ENCODE measurements around the gene CEP126.
A peak's percentile ranks its signal among the peaks of the same experiment; 100 is the strongest.

Gene CEP126, protein sequence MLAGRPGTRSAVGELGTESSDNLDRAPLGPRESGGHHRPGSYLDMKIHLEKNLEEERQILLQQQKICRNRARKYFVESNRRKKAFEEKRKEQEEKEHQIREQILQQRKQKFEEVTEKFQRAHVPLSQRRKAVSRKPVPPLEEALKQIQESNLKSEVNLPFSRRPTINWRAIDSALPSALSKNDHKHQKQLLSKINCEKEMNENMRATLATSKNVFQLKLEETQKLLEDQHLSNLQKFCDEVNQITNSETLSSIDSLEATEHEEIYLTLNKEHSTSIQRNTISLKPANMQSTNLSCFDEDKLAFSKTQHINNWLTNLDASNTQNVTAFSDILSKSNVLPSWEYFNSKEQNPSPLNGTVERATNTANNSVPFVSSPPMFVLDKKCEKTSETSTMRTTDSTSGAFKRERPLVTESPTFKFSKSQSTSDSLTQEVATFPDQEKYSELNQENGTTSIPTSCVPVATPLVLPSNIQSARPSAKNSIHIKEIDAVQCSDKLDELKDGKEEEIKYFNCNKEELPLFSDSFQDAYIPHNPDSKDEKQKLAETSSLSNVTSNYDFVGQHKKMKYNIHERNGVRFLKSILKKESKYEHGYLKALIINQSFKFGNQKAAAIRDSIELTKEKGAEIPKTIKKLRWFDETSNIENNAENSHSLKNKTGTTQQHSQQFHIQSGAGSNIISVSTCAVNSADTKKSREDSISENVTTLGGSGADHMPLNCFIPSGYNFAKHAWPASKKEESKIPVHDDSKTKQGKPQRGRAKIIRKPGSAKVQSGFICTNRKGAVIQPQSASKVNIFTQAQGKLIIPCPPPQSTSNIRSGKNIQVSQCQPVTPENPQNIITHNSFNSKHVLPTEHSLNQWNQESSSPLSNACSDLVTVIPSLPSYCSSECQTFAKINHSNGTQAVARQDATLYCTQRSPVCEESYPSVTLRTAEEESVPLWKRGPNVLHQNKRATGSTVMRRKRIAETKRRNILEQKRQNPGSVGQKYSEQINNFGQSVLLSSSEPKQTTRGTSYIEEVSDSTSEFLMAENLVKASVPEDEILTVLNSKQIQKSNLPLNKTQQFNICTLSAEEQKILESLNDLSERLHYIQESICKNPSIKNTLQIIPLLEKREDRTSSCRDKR

GRCh38 chr11:101914738-101915426 is at the start of gene CEP126:
CEP126 (plus strand) TSS chr11:101915010; CDS start chr11:101915285, 275 bp downstream.
- Mint-ChIP-seq H3K27me3 (peaks cover 8% of the 10 kb centered on the region), H3K36me3 (peaks cover 3% of the 10 kb centered on the region), H3K4me3 (peak within 1 kb of the TSS; percentile 93)

DNA sequence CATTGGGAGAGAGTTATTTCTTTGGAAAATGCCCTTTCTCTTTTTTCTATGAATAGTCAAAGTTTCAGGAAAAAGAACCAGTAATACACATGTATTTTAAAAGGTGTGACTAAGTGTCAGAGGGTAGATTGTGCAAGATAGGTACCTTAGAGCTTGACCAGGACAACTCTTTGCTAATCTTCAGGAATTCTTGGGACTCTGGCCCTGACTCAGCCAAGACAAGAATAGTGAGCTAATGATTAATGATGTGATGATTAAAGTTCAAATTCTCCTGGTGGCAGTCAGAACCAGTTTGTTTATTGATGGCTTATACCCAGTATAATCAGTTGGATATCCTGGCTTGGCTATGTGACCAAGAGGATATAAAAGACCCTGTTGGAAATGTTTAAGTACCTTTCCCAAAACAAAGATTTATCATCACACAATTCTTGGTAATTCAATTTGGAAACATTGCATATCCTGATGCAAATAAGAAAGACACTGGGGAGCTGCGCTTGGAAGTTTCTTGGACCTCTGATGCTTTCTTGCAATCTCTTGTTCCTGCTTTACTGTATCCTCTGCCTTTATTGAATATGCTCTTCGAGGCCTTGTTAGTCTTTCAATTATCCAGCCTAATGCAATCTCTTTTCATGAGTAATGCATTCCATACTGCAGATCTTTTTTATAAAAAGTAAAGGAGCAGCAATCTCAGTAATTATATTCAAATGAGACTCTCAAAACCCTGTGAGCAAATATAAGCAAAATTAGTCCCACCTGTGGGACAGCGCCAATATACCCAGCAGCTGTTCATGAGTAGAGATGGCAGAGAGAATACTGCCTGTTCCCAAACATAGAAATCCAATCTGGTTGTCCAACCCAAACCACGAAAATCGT is 48.0 kb upstream of the CEP126 start:
- H3K9me3 Mint-ChIP-seq (ENCODE audit: low read depth): no peaks in the 10 kb centered on the region
- H3K36me3 Mint-ChIP-seq: no peaks in the 10 kb centered on the region
- H3K27me3 Mint-ChIP-seq: peaks cover 7% of the 10 kb centered on the region
- H3K4me1 Mint-ChIP-seq (ENCODE audit: low read depth): no peaks in the 10 kb centered on the region
- no peak overlapping the region for H3K27ac Mint-ChIP-seq
- no peak overlapping the region for H3K4me3 Mint-ChIP-seq

More at GRCh38 chr11:101914738-101915426, at the start of gene CEP126:
- Mint-ChIP-seq H3K9me3 (ENCODE audit: low read depth) (no peaks in the 10 kb centered on the region), H3K4me1 (ENCODE audit: low read depth) (peaks cover 23% of the 10 kb centered on the region), H3K27ac (peak within 1 kb of the TSS; percentile 92)

DNA sequence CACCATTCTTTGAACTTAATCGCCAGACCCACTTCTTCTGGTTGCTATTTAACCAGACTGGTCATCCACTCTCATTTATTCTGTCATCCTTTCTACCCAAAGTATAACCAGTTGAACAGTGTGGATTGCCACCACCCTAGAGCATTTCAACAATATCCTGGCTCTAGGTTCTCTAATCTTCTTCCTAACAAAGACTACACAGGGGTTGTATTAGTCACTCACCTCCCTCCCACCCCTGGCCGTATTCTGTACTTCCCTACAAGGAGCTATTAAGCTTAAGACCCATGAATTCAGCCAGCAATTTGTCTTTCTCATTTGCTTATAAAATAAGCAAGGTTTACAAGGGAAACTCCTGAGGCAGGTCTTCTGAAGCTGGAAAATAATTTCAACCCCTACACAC is 46.9 kb upstream of the CEP126 start:
- Mint-ChIP-seq H3K4me3 (no peak overlapping the region), H3K4me1 (ENCODE audit: low read depth) (no peaks in the 10 kb centered on the region), H3K27ac (no peak overlapping the region), H3K9me3 (ENCODE audit: low read depth) (no peaks in the 10 kb centered on the region), H3K27me3 (peaks cover 2% of the 10 kb centered on the region), H3K36me3 (no peaks in the 10 kb centered on the region)

- no peak overlapping the region for H3K4me3 Mint-ChIP-seq
These were observed 44.3 kb upstream of the CEP126 start for GRCh38 chr11:101870510-101870909.

DNA sequence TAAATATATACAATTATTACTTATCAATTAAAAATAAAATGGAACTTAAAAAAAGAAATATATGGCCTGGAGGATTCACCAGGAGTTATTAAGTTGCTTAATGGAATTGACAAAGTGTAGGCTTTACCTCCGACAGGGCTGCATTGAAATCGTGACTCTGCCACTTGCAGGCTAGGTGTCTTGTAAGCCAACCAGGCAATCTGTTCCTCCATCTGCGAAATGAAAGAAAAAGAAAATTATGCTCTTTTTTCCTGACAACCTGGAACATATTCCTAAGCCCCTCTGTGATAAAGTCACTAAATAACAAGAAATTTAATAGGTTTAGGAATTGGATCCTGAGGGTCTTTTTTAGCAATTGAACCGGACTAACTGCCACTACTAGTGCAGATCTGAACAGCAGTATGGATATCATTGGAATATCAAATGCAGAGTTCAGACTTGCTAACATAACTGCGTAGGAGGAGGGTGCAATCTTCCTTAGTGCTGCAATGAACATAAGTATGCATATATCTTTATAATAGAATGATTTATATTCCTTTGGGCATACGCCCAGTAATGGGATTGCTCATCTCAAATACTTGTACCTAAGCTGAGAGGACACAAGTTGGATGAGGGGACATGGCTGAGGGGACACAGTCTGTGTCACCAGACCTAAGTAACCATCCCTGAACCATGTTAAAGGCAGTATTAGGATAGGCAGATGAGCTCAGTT is 42.5 kb upstream of the CEP126 start:
- Mint-ChIP-seq H3K36me3 (no peaks in the 10 kb centered on the region), H3K4me1 (ENCODE audit: low read depth) (no peaks in the 10 kb centered on the region), H3K27me3 (peaks cover 4% of the 10 kb centered on the region), H3K9me3 (ENCODE audit: low read depth) (no peaks in the 10 kb centered on the region), H3K27ac (no peak overlapping the region), H3K4me3 (no peak overlapping the region)

More at GRCh38 chr11:101870510-101870909, 44.3 kb upstream of the CEP126 start:
- peaks cover 2% of the 10 kb centered on the region for H3K27me3 Mint-ChIP-seq
- H3K27ac Mint-ChIP-seq: no peak overlapping the region
- H3K4me1 Mint-ChIP-seq (ENCODE audit: low read depth): no peaks in the 10 kb centered on the region
- H3K9me3 Mint-ChIP-seq (ENCODE audit: low read depth): no peaks in the 10 kb centered on the region
- no peaks in the 10 kb centered on the region for H3K36me3 Mint-ChIP-seq

DNA sequence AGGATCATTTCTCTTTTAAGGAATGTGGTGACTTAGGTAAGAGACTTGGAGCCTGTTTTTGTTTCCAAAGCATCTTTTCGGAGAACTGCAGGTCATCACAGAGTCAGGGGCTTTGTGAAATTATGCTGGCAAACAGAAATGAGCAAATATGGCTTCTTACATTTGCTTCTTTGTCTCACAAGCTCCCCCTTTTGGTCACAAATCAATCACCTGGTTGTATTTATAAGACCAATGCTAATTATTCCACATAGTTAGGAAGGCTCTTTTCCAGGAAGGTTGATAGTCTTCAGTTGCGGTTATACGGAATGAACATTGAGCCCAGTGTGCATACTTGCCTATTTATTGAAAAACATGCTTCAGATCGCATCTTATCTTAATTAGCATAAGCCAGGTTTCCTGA is 34.6 kb upstream of the CEP126 start:
- no peaks in the 10 kb centered on the region for H3K9me3 Mint-ChIP-seq (ENCODE audit: low read depth)
- no peak overlapping the region for H3K27ac Mint-ChIP-seq
- H3K27me3 Mint-ChIP-seq: peaks cover 21% of the 10 kb centered on the region
- H3K4me1 Mint-ChIP-seq (ENCODE audit: low read depth): no peaks in the 10 kb centered on the region
- H3K36me3 Mint-ChIP-seq: no peaks in the 10 kb centered on the region
- no peak overlapping the region for H3K4me3 Mint-ChIP-seq

DNA sequence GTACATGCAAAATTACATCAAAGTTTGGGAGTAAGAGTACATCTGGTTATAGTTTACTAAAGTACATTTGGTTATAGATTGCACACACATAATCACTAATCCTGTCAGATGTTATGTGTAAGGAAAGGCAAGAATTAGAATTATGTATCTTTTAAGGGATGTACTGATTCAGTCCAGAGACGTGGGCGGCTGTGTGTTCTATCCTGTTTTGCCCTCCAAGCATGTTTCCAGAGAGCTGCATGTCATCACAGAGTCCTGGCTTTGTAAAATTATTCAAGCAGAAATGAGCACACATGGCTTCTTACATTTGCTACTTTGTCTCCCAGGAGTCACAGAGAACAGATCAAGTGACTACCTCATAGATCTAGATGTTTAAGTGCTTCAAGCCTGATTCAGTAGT is 33.2 kb upstream of the CEP126 start:
- Mint-ChIP-seq H3K27ac (no peak overlapping the region), H3K4me3 (no peak overlapping the region), H3K27me3 (peaks cover 24% of the 10 kb centered on the region), H3K9me3 (ENCODE audit: low read depth) (no peaks in the 10 kb centered on the region), H3K36me3 (no peaks in the 10 kb centered on the region), H3K4me1 (ENCODE audit: low read depth) (no peaks in the 10 kb centered on the region)

- Mint-ChIP-seq H3K9me3 (ENCODE audit: low read depth) (no peaks in the 10 kb centered on the region), H3K36me3 (no peaks in the 10 kb centered on the region), H3K27ac (no peak overlapping the region), H3K4me1 (ENCODE audit: low read depth) (no peaks in the 10 kb centered on the region), H3K27me3 (peaks cover 16% of the 10 kb centered on the region), H3K4me3 (no peak overlapping the region)
These were observed 29.2 kb upstream of the CEP126 start for GRCh38 chr11:101885631-101886030.

DNA sequence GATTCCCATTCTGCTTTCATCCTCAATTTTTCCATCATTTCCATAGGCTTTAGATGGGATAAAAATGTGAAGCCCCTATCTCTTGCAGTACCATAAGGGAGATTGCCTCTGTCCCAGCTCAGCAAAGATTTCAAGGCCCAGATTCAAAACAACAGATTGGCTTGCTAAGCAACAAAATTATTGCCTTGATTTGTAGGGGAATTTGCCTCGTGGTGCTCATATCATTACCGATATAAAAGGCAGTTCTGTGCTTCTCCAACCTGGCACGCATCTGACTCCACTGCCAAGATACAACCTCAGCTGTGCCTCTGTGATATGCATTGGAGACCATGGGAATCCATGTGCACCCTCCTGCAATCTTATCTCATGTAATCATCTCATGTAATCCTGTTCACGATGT is 25.0 kb upstream of the CEP126 start:
- no peaks in the 10 kb centered on the region for H3K4me1 Mint-ChIP-seq (ENCODE audit: low read depth)
- H3K27me3 Mint-ChIP-seq: peaks cover 13% of the 10 kb centered on the region
- no peak overlapping the region for H3K27ac Mint-ChIP-seq
- H3K4me3 Mint-ChIP-seq: no peak overlapping the region
- H3K9me3 Mint-ChIP-seq (ENCODE audit: low read depth): no peaks in the 10 kb centered on the region
- H3K36me3 Mint-ChIP-seq: no peaks in the 10 kb centered on the region

DNA sequence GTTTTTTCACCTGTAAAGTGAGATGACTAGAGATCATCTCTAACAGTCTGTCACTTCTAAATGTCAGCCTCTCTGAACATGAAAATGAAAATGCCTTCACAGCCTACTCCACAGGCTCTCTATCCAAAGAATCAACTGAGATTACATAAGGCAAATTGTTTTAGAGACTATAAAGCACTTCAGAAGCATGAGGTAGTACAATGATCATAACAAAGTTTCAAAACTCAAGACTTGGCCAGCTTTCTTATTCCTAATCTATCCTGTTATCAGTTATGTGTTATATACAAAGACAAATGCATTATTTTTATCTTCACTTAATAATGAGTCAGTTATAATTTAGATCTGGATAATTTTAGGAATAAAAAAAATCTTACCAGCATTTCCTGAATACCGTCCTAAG is 20.3 kb upstream of the CEP126 start:
- Mint-ChIP-seq H3K4me1 (ENCODE audit: low read depth) (no peaks in the 10 kb centered on the region), H3K9me3 (ENCODE audit: low read depth) (no peaks in the 10 kb centered on the region), H3K36me3 (no peaks in the 10 kb centered on the region), H3K4me3 (no peak overlapping the region), H3K27me3 (peaks cover 14% of the 10 kb centered on the region), H3K27ac (no peak overlapping the region)

GRCh38 chr11:101907815-101908214 is 7.0 kb upstream of the CEP126 start:
- Mint-ChIP-seq H3K27ac (no peak overlapping the region), H3K27me3 (peaks cover 22% of the 10 kb centered on the region), H3K36me3 (peaks cover 3% of the 10 kb centered on the region), H3K4me3 (no peak overlapping the region), H3K9me3 (ENCODE audit: low read depth) (no peaks in the 10 kb centered on the region), H3K4me1 (ENCODE audit: low read depth) (no peaks in the 10 kb centered on the region)

DNA sequence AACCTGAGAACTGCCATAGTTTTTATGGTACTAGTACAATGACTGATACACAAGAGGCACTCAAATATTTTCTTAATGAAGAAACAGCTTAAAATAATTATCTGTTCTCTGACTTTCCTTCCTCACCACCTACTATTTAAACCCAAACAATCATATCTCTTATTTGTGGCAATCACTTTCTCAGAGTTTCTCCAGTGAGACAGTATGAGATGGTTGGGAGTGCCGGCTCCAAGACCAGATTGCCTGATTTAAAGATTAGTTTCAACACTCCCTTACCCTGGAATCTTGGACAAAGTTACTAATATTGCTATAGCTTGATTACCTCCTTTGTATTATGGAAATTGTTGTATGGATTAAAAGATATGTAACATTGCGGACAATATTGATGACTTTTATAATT is 5.7 kb upstream of the CEP126 start:
- no peak overlapping the region for H3K4me3 Mint-ChIP-seq
- peaks cover 13% of the 10 kb centered on the region for H3K27me3 Mint-ChIP-seq
- peaks cover 3% of the 10 kb centered on the region for H3K36me3 Mint-ChIP-seq
- no peaks in the 10 kb centered on the region for H3K9me3 Mint-ChIP-seq (ENCODE audit: low read depth)
- no peak overlapping the region for H3K27ac Mint-ChIP-seq
- H3K4me1 Mint-ChIP-seq (ENCODE audit: low read depth): peaks cover under 1% of the 10 kb centered on the region

DNA sequence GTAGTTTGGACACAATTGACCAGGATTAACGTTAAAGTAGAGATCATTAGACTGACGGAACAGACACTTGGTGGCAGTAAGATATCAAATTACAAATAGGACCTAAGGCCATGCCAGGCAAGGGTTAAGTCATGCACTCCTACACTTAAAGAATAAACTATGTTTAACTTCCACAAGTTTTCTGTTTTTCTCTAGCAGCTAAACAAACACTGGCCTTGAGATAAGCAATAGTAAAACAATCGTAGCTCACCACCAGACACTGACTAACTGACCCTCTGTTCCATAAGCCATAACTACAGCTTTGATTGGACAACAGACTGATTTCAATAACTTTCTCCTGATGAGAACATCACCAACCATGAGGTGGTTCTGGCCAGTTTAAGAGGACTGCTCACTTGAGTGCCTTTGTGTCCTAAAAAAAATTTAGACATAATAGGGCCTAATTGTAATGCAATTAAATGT is 2.0 kb upstream of the CEP126 start:
- Mint-ChIP-seq H3K27ac (no peak overlapping the region), H3K4me3 (no peak overlapping the region), H3K4me1 (ENCODE audit: low read depth) (peaks cover 23% of the 10 kb centered on the region), H3K27me3 (peaks cover 10% of the 10 kb centered on the region), H3K36me3 (peaks cover 3% of the 10 kb centered on the region), H3K9me3 (ENCODE audit: low read depth) (no peaks in the 10 kb centered on the region)
